H1 (cell line): ENCODE results near the gene MORN5. TPM values are rescaled to one million over a fixed set of nuclear protein-coding genes. Genes with fewer than 3 reads are reported as not detected.
A peak's percentile ranks its signal among the peaks of the same experiment; 100 is the strongest.

Source experiments
- CEBPB ChIP-seq: IDR thresholded peaks from 2 replicates; pipeline ENCODE4 v1.6.1; 2012; ENCODE audit warnings: low read depth, low read length
- EZH2 ChIP-seq: fragments of 200-600 bp; sonication (generic); IDR thresholded peaks from 2 replicates; pipeline ENCODE4 v1.7.1; 2012; ENCODE audit warnings: low read depth, mild to moderate bottlenecking, moderate library complexity, low read length, inconsistent platforms; ENCODE audit not compliant: severe bottlenecking
- JUN ChIP-seq: IDR thresholded peaks from 2 replicates; pipeline ENCODE4 v1.6.1; 2011; ENCODE audit warnings: low read depth, mild to moderate bottlenecking, improper control_type of control experiment, low read length
- JUND ChIP-seq: IDR thresholded peaks from 2 replicates; pipeline ENCODE4 v1.6.1; 2011; ENCODE audit warnings: mild to moderate bottlenecking, improper control_type of control experiment, low read length
- NANOG ChIP-seq: IDR thresholded peaks from 2 replicates; pipeline ENCODE4 v1.6.1; 2011; ENCODE audit warnings: low read length, low read depth, mild to moderate bottlenecking, inconsistent platforms; ENCODE audit not compliant: insufficient read depth, poor library complexity, severe bottlenecking
- PHF8 ChIP-seq: fragments of 200-600 bp; sonication (generic); conservative IDR thresholded peaks from 2 replicates; pipeline ENCODE4 v1.7.1; 2012; ENCODE audit warnings: low read depth, mild to moderate bottlenecking, inconsistent platforms, low read length, moderate library complexity
- RBBP5 ChIP-seq: IDR thresholded peaks from 2 replicates; pipeline ENCODE4 v1.7.1; 2012; ENCODE audit warnings: low read depth, mild to moderate bottlenecking, inconsistent platforms, low read length, moderate library complexity, borderline replicate concordance
- RXRA ChIP-seq: IDR thresholded peaks from 2 replicates; pipeline ENCODE4 v1.6.1; 2011; ENCODE audit warnings: low read depth, mild to moderate bottlenecking, low read length, moderate library complexity; ENCODE audit not compliant: insufficient read depth
- ZNF274 ChIP-seq: IDR thresholded peaks from 2 replicates; pipeline ENCODE4 v1.7.0; 2012; ENCODE audit warnings: low read length, borderline replicate concordance; ENCODE audit errors: extremely low read depth
- polyA plus RNA-seq, 7 experiments: library from polyadenylated mRNA; depleted of rRNA in 3 of 7; stranded (reverse) in 5 of 7; unstranded in 2 of 7; fragments of >200 nt in 5 of 7; fragments of 200-250 nt in 2 of 7; gene quantifications; 1 replicate in 5 of 7; 2 replicates in 1 of 7; 4 replicates in 1 of 7; pipeline versions ENCODE4 v1.2.1 to v1.2.3, GENCODE V29; 2011 to 2013; ENCODE audit warnings: missing spikeins in 2 of 7, mixed read lengths in 2 of 7
- total RNA-seq: library from RNA; stranded (reverse); fragmentation: NEBNext Ultra II Directional; extraction: Animal tissue kit (Norgen Biotek cat#: 25700); gene quantifications from 2 replicates; pipeline ENCODE4 v1.2.1, GENCODE V29; 2021
- TF ChIP-seq, protein P1 (sequence below): IDR thresholded peaks from 2 replicates; pipeline ENCODE4 v1.6.1; 2012; ENCODE audit warnings: inconsistent platforms
- TF ChIP-seq, protein P2 (sequence below): IDR thresholded peaks from 2 replicates; pipeline ENCODE4 v1.6.1; 2011; ENCODE audit warnings: low read depth, mild to moderate bottlenecking, low read length; ENCODE audit not compliant: insufficient read depth

The MORN5 gene
- total and polyA plus RNA-seq, 2 of the 8 experiments (the other 6 are each of a cell fraction or from before 2014, with no cell fraction given) = not detected

DNA sequence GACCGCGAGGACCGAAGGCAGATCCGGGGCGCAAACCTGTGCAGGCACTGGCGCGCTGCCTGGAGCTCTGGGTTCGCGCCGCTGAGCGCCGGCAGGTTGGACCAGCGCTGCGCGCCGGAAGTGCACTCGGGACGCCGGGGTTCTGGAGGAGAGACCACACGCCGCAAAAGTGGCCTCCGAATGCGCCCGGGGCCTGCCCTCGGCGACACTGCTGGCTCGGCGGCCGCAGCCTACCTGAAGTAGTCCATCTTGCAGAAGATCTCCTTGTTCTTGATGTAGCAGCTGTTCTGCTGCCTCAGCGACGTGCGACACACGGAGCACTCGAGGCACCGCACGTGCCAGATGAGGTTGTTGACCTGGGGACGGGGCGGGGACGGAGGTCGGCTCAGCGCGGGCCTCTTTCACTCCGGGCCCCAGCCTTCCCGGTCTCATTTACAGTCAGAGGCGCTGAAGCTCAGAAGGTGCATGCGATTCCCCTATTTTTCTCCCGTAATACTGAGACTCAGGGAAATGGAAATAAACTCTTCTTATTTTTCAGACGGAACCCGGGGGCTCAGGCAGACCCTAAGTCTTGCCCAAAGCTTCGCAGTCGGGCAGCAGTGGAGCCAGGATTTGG is 66.5 kb downstream of the MORN5 start (continued):
- TF ChIP-seq NANOG = no peak
- TF ChIP-seq CEBPB = no peak
- TF ChIP-seq JUND = no peak
- TF ChIP-seq RBBP5 = no peak
- TF ChIP-seq JUN = no peak
- TF ChIP-seq ZNF274 = no peak
- TF ChIP-seq, protein P1, sequence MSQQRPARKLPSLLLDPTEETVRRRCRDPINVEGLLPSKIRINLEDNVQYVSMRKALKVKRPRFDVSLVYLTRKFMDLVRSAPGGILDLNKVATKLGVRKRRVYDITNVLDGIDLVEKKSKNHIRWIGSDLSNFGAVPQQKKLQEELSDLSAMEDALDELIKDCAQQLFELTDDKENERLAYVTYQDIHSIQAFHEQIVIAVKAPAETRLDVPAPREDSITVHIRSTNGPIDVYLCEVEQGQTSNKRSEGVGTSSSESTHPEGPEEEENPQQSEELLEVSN = peak; percentile 94
- TF ChIP-seq PHF8 = no peak
- TF ChIP-seq RXRA = no peak
- TF ChIP-seq, protein P2, sequence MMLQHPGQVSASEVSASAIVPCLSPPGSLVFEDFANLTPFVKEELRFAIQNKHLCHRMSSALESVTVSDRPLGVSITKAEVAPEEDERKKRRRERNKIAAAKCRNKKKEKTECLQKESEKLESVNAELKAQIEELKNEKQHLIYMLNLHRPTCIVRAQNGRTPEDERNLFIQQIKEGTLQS = no peak
- peak; percentile 99 for TF ChIP-seq EZH2
